ENCODE data around the gene SHISAL2A.

SHISAL2A gene

DNA sequence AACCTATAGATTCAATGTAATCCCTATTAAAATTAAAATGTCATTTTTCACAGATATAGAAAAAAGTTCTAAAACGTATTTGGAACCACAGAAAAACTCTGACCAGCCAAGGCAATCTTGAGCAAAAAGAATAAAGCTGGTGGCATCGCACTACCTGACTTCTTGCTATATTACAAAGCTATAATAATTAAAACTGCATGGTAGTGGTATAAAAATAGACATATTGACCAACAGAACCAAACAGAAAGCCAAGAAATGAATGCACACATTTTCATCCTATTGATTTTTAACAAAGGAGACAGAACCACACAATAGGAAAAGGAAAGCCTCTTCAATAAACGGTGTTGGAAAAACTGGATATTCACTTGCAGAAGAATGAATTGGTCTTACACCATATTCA is 9.2 kb upstream of the SHISAL2A start:
- no peak for DNase-seq

DNA sequence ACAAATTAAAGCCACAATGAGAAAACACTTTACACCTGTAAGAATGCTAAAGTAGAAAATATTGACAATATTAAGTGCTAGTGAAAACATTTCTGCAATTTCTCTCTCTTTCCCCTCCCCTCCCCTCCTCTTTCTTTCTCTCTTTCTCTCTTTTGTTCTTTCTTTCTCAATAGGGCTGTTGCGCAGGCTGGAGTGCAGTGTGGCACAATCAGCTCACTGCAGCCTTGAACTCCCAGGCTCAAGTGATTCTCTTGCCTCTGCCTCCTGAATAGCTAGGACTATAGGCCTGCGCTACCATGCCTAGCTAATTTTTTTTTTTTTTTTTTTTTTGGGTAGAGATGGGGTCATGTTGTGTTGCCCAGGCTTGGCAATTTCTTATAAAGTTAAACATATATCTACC is 5.9 kb upstream of the SHISAL2A start:
- no peak for DNase-seq

DNA sequence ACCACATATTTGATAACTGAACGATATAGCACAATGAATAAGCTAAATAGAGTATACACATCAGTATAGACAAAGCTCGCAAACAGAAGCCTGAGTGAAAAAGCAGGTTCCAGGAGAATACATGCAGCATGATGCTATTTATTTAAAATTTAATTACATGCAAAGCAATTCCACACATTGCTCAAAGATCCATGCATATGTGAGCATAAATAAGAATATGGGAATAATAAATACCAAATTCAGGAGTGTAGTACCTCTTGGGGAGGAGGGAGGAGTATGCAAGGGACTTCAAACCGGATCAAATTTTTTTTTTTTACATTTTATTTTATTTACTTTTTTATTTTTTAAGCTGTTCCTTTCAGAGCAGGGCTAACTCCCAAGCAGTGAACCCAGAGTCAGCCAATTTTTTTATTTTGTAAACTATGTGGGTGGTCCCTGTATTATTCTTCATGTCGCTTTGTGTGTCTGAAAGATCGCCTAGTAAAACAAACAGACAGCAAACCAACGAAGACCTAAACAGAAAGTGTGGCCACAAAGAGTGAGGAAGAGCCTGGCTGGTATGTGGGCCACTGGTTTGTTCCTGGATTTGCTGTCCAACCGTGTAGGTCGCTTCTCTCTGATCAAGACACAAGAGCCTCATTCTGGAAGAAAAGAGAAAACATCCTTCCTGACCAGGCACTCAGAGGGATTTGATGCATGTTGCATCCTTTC is 4.2 kb upstream of the SHISAL2A start:
- DNase-seq = no peak

GRCh38 chr1:52629325-52629643 is 3.7 kb upstream of the SHISAL2A start:
- no peak for DNase-seq

DNA sequence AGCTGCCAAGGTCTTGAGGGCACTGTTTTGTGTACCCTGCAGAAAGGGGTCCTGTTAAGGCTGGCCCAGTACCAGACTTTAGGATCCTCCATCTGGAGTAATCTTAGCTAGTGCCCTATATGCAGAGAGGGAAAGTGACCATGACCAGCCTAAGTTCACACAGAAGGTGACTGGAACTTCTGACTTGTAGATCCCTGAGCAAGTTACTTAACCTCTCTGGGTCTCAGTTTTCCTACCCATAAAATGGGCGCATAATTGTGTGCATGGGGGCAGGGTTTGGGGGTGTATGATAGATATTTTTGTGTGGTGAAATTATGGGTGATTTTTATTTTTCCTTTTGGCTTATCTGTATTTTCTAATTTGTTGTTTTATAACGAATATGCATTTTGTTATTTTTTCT is 3.3 kb upstream of the SHISAL2A start:
- no peak for DNase-seq

DNA sequence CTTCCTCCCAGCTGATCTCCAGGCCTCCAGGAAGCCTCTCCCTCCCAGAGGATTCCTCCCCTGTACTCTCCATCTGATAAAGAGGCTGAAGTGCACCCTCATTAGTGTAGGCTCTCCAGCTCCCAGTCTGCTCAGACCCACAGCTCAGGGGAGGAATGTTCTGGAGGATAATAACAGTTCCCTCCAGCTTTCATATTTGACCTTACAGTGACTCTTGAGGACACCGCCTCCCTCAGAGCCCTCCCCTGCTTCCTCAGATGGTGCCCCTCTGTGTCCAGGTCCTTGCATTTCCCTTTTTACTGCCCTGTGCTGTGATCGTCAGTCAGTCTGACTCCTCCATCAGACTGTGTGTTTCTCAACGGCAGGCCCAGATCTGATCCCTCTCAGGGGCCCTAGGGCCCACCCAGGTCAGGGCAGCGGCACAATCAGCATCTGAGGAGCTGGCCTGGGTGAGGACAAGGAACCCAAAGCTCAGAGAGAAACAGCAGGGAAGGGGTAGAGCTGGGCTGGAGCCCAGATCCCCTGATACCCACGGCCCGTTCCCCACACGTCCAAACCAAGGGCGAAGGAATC is 1.1 kb upstream of the SHISAL2A start:
- no peak for DNase-seq

- peak; percentile 34 for DNase-seq
Observed at GRCh38 chr1:52633291-52633754, 355 bp downstream of the SHISAL2A start.

GRCh38 chr1:52634111-52634510 is 1.1 kb downstream of the SHISAL2A start:
- DNase-seq = no peak

- DNase-seq = no peak
Observed at GRCh38 chr1:52635321-52636089, 2.5 kb downstream of the SHISAL2A start.

DNA sequence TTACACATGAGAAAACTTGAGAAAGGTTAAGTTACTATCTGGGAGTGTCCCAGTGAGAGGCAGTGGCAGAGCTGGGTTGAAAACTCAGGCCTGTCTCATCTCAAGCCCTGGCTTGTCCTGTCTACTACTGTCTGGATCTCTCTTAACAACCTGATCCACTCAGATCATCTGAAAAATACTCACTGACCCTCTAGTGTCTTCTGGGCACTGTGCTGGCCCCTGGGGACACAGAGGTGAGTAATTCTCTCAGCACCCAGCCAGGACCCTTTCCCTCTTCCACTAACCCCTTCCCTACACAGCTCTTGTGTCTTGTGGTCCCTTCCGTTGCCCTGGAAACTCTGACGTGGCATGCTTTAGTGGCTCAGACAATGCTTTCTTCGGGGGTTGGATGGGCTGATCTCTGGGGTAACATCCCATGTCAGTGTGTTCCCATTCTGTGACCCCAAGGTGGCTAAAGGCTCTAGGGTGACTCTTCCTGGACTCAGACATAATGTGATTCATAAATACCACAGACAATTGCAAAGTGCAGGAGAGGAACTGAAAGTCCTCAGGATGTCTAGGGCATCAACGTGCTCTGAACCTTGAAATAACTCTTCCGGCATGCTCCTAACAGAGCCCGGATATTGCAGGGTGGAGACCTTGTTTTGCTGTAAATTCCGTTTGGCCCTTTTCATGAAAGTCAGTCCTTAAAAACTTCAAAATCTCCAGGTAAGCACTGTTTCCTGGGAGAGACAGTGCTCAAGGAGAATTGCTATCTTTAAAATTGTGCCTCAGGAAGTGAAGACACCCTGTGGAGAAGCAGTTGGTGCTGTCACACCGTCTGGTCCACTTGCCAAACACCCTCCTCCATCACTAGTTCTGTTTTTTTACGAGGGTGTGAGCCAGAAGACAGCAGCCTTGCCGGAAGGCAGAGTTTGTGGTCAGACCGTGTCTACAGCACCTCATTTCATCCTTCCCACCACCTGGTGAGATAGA is 4.0 kb downstream of the SHISAL2A start:
- peak; percentile 41 for DNase-seq

- DNase-seq = no peak
Observed at GRCh38 chr1:52637946-52638345, 5.0 kb downstream of the SHISAL2A start.

GRCh38 chr1:52640697-52641096 is 7.7 kb downstream of the SHISAL2A start:
- no peak for DNase-seq

GRCh38 chr1:52641307-52641706 is 8.3 kb downstream of the SHISAL2A start:
- no peak for DNase-seq

DNA sequence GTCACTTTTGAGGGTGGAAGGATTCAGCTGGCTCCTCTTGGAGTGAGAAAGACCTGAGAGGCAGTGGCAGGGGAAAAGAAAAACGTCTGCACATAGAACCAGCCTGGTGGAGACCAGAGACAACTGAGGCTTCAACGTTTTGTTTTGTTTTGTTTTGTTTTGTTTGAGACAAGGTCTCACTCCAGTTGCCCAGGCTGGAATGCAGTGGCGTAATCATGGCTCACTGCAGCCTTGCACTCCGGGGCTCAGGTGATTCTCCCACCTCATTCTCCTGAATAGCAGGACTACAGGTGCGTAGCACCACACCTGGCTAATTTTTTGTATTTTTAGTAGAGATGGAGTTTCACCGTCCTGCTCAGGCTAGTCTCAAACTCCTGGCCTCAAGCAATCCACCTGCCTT is 12.3 kb downstream of the SHISAL2A start:
- DNase-seq = no peak

- DNase-seq = no peak
Observed at GRCh38 chr1:52651904-52652303, 18.9 kb downstream of the SHISAL2A start.

DNA sequence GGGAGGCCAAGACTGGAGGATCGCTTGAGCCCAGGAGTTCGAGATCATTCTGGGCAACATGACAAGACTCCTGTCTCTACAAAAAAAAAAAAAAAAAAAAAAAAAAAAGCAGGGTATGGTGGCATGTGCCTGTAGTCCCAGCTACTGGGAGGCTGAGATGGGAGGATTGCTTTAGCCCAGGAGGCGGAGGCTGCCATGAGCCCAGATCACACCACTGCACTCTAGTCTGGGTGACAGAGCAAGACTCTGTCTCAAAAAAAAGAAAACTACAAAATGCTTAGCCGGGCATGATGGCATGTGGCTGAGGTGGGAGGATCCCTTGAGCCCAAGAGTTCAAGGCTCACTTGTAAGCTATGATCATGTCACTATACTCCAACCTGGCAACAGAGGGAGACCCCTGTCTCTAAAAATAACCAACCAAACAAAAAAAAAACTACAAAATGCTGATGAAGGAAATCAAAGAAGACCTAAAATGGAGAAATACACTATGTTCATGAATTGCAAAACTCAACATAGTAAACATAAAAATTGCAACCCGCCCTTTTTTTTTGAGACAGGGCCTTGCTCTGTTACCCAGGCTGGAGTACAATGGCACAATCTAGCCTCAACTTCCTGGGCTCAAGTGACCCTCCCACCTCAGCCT is 20.4 kb downstream of the SHISAL2A start:
- no peak for DNase-seq

GRCh38 chr1:52654063-52654462 is 21.1 kb downstream of the SHISAL2A start:
- DNase-seq = no peak

DNA sequence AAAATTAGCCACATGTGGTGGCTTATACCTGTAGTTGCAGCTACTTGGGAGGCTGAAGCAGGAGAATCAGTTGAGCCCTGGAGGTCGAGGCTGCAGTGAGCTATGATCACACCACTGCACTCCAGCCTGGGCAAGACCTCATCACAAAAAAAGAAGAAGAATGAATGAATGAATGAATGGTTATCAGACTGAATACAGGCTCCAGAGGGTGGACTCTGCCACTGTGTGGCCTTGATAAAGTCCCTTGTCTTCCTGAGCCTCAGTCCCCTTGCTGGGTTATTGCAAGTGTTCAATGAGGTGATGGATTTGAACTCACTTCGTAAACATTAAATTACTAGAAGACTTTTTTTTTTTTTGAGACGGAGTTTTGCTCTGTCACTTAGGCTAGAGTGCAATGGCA is 24.7 kb downstream of the SHISAL2A start:
- DNase-seq = no peak

GRCh38 chr1:52658795-52659194 is 25.8 kb downstream of the SHISAL2A start:
- DNase-seq = peak; percentile 3

DNA sequence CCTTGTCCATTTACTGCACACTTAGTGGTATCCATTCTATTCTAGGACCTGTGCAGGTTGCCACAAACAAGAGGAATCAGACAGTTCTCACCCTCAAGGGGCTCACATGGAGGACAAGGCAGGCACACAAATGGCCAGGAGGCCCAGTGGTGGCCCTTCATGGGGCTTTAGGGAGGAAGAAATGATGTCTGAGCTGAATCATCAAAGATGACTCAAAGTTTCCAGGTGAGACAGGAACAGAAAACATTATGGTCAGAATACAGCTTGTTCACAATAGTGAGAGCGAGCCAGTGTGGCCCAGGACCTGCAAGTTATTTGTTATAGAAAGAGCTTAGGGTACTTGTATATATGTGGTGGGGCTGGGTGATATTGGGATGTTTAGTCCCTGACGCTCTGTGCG is 26.4 kb downstream of the SHISAL2A start:
- no peak for DNase-seq

- no peak for DNase-seq
Observed at GRCh38 chr1:52659851-52660596, 27.1 kb downstream of the SHISAL2A start.

GRCh38 chr1:52660807-52661206 is 27.8 kb downstream of the SHISAL2A start:
- DNase-seq = no peak
